Measurements from ENCODE around the gene ASTE1.

ASTE1 gene

GRCh38 chr3:131026321-131027151 lies at the start of gene ASTE1, which contains the start of gene NEK11:
ASTE1 (minus strand) TSS chr3:131026825; CDS start chr3:131025306, 1,519 bp downstream.
NEK11 (plus strand) TSS chr3:131026877; CDS start chr3:131029709, 2,832 bp downstream.
- DNase-seq = peak; percentile 93

- no peak for DNase-seq
These were observed 49.2 kb upstream of the ASTE1 start for GRCh38 chr3:131075632-131076328.

GRCh38 chr3:131072845-131073244 lies 46.2 kb upstream of the ASTE1 start:
- DNase-seq = no peak

GRCh38 chr3:131072099-131072559 lies 45.5 kb upstream of the ASTE1 start:
- no peak for DNase-seq

- no peak for DNase-seq
These were observed 41.4 kb upstream of the ASTE1 start for GRCh38 chr3:131067983-131068382.

- no peak for DNase-seq
These were observed 26.6 kb upstream of the ASTE1 start for GRCh38 chr3:131053043-131053859.

- DNase-seq = no peak
These were observed 23.4 kb upstream of the ASTE1 start for GRCh38 chr3:131050001-131050400.

GRCh38 chr3:131048030-131048429 lies 21.4 kb upstream of the ASTE1 start:
- DNase-seq = no peak

GRCh38 chr3:131047582-131047981 lies 21.0 kb upstream of the ASTE1 start:
- DNase-seq = no peak

- peak; percentile 20 for DNase-seq
These were observed 15.8 kb upstream of the ASTE1 start for GRCh38 chr3:131042271-131042985.

GRCh38 chr3:131038326-131038725 lies 11.7 kb upstream of the ASTE1 start:
- no peak for DNase-seq

GRCh38 chr3:131036986-131037385 lies 10.4 kb upstream of the ASTE1 start:
- no peak for DNase-seq

GRCh38 chr3:131036200-131036816 lies 9.7 kb upstream of the ASTE1 start:
- DNase-seq = no peak

- no peak for DNase-seq
These were observed 7.0 kb upstream of the ASTE1 start for GRCh38 chr3:131033480-131034080.

- DNase-seq = no peak
These were observed 5.0 kb upstream of the ASTE1 start for GRCh38 chr3:131031660-131032059.

GRCh38 chr3:131028844-131029243 lies 2.2 kb upstream of the ASTE1 start:
- DNase-seq = no peak

GRCh38 chr3:131025539-131025938 lies 1.1 kb downstream of the ASTE1 start:
- no peak for DNase-seq

GRCh38 chr3:131020122-131020693 lies 6.4 kb downstream of the ASTE1 start:
- no peak for DNase-seq

- DNase-seq = no peak
These were observed 7.7 kb downstream of the ASTE1 start for GRCh38 chr3:131018970-131019369.

GRCh38 chr3:131009698-131010097 lies 16.9 kb downstream of the ASTE1 start:
- DNase-seq = no peak

GRCh38 chr3:131008326-131008725 lies 18.3 kb downstream of the ASTE1 start:
- DNase-seq = no peak
